ENCODE data around the gene SLC49A4. TPM values are rescaled to one million over a fixed set of nuclear protein-coding genes. Genes with fewer than 3 reads are reported as not detected.
A peak's percentile ranks its signal among the peaks of the same experiment; 100 is the strongest.

The SLC49A4 gene
- polyA plus RNA-seq, 3 donors, result 15.7 to 16.8 (median 16.3) TPM

- DNase-seq (ENCODE audit: low read depth in 3 of 3, low spot score in 2 of 3), result no peak
Measured at GRCh38 chr3:122898298-122898697, 103.4 kb downstream of the SLC49A4 start.

GRCh38 chr3:122902326-122902725, 107.5 kb downstream of the SLC49A4 start:
- DNase-seq (ENCODE audit: low read depth in 3 of 3, low spot score in 2 of 3), result no peak

GRCh38 chr3:122903171-122903570, 108.3 kb downstream of the SLC49A4 start:
- DNase-seq (ENCODE audit: low read depth in 3 of 3, low spot score in 2 of 3), result no peak

- DNase-seq (ENCODE audit: low read depth in 3 of 3, low spot score in 2 of 3), result no peak
Measured at GRCh38 chr3:122907471-122907870, 112.6 kb downstream of the SLC49A4 start.

DNA sequence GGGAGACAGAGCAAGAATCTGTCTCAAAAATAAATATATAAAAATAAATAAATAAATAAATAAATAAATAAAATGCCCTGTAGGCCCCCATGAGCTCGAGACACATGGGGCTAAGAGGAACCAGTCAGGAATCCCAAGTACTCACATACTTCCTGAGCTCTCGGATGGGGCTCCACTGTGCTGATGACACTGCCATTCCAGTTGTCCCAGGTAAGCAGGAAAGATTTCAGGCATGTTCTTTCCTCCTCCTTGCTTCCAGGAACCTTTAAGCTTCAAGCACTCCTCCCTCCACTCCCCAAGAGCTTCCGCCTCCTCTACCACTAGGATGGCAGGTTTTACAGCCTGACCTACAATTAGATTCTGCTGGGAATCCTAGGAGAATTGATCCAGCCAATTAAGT, 113.4 kb downstream of the SLC49A4 start:
- no peak for DNase-seq (ENCODE audit: low read depth in 3 of 3, low spot score in 2 of 3)

- no peak for DNase-seq (ENCODE audit: low read depth in 3 of 3, low spot score in 2 of 3)
Measured at GRCh38 chr3:122911901-122912300, 117.0 kb downstream of the SLC49A4 start.

DNA sequence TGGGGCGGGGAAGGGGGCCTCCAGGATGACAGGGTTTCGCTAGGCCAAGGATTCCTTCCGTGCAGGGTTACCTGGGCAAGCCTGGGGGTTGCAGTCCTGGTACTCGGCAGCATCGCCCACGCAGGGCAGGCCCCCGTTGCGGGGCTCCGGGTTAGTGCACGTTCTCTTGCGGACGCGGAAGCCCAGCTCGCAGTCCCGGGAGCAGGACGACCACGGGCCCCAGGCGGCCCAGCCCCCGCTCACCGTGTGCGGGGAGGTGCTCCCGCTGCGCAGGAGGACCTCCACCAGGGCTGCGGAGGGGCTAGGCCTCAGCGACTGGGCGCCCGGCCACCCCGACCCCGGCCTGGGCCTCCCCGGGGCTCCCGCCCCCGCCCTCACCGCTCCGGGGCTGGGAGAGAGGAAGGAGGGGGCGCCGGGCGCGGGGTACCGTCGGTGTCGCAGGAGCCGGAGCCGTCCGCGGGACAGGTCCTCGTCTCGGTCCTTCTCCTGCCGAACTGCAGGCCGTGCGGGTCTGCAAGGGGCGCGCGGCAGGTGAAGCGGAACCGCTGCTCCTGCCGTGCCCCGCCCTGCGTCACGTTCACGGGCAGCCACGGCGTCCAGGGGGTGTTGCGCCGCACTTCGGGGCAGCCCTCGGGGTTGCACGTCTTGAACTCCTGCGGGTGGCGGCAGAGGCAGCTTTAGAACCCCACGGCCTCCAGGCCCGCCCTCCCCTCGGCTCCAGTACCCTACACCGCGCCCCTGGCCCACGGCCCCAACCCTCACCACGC, 118.1 kb downstream of the SLC49A4 start:
- DNase-seq (ENCODE audit: low read depth in 3 of 3, low spot score in 2 of 3), result no peak

DNA sequence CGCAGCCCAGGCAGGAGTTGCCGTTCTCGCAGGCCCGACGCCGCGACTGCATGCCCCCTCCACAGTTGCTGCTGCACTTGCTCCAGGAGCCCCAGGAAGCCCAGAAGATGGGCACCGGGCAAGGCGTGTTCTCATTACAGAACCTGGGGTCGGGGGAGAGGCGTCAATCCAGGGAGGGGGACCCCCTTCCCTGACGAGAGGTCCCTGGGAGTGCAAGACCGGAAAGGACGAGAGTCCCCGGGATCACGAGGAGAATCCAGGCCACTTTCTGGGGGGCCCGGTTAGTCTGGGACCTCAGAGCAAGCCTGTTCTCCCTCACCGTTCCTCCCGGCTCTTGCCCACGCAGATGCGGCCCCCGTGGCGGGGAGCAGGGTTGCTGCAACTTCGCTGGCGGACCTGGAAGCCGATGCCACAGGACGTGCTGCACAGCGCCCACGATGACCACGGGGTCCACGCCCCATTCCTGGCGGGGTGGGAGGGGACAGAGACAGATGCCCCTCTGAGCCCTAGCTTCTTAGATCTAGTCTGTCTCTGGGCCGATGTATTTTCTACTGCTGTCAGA, 118.8 kb downstream of the SLC49A4 start:
- DNase-seq (ENCODE audit: low read depth in 3 of 3, low spot score in 2 of 3), result no peak

DNA sequence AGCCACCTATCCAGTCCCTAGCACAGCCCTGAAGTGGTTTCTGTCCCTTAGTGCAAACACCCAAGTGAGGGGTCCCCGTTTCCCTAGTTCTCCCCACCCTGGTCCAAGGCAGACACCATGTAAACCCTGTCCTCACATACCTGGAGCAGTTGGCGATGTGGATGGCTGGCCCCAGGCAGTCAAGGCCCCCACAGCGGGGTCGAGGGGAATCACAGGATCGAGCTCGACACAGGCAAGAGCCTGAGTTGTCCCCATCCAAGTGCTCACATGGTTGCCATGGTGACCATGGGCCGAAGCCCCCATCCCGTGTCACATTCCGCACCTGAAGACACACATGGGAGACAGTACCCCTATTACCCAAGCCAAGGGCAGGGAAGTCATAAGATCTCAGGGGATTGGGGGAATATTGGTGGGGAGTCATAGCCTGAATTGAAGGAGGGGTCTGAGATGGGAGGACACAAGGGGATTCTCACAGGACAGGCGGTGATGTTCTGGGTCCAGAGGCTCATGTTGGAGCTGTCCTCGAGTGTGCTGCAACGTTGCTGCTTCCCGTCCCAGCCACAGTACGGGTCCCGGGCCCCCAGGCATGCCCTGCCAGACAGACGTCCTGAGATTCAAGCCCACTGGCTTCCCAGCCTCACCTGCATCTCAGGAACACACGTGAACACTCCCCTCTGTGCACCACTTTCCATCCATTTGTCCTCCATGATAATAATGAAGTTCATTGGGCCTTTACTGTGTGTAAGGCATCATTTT, 120.6 kb downstream of the SLC49A4 start:
- DNase-seq (ENCODE audit: low read depth in 3 of 3, low spot score in 2 of 3), result no peak

- DNase-seq (ENCODE audit: low read depth in 3 of 3, low spot score in 2 of 3), result no peak
Measured at GRCh38 chr3:122916084-122916483, 121.2 kb downstream of the SLC49A4 start.

DNA sequence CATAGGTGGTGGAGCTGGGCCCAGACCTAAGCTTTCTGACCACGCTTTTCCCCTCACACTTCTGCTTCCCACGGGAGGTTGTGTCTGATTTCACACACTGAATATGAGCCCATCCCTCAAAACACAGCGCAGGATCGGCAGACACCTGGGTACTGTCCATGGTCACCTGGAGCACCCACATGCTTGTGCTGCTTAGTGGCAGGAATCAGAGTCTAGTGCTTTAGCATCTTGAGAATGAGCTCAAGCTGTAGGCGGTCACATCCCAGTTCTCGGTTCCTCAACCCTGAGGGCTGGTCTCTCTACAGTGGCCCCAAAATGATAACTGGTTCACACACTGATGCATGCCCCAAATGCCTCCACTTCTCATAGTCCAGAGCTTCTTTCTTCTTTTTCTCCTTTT, 121.7 kb downstream of the SLC49A4 start:
- no peak for DNase-seq (ENCODE audit: low read depth in 3 of 3, low spot score in 2 of 3)

- no peak for DNase-seq (ENCODE audit: low read depth in 3 of 3, low spot score in 2 of 3)
Measured at GRCh38 chr3:122917412-122917811, 122.5 kb downstream of the SLC49A4 start.

GRCh38 chr3:122918576-122919290, 123.9 kb downstream of the SLC49A4 start:
- peak in 1 of 3 donors; percentile 24 for DNase-seq (ENCODE audit: low read depth in 3 of 3, low spot score in 2 of 3)

DNA sequence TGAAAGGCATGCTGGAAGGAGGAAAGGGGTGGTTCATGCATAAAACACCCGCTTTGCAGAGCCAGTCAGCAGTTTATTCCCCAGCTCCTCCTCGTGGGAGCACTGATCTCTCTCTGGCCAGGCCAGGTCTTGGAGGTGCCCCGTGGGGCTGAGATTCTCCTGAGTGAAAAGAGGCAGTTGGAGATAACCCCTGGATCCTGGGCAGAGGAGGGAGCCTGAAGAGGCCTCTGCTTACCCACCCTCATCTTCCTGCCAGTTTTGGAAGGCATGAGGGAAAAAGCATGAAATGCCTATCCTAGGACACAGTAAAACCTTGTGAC, 124.4 kb downstream of the SLC49A4 start:
- DNase-seq (ENCODE audit: low read depth in 3 of 3, low spot score in 2 of 3), result no peak

DNA sequence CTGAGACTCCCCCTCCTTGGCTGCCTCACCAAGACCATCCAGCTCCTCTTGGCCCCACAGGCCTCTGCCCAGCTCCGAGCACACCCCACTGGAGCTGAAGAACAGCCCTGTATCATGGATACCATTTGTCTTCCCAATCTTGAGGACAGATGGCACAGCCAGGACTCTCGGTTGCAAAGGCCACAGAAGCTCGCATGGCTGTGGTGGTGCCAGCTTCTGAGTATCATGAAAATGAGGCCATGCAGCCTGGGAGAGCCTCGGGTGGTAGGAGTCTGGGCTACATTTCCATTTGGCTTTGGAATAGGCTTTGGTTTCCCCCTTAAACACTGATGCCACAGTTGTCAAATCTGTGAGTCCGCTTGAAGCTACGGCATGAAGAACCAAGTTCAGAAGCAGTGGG, 126.1 kb downstream of the SLC49A4 start:
- no peak for DNase-seq (ENCODE audit: low read depth in 3 of 3, low spot score in 2 of 3)

DNA sequence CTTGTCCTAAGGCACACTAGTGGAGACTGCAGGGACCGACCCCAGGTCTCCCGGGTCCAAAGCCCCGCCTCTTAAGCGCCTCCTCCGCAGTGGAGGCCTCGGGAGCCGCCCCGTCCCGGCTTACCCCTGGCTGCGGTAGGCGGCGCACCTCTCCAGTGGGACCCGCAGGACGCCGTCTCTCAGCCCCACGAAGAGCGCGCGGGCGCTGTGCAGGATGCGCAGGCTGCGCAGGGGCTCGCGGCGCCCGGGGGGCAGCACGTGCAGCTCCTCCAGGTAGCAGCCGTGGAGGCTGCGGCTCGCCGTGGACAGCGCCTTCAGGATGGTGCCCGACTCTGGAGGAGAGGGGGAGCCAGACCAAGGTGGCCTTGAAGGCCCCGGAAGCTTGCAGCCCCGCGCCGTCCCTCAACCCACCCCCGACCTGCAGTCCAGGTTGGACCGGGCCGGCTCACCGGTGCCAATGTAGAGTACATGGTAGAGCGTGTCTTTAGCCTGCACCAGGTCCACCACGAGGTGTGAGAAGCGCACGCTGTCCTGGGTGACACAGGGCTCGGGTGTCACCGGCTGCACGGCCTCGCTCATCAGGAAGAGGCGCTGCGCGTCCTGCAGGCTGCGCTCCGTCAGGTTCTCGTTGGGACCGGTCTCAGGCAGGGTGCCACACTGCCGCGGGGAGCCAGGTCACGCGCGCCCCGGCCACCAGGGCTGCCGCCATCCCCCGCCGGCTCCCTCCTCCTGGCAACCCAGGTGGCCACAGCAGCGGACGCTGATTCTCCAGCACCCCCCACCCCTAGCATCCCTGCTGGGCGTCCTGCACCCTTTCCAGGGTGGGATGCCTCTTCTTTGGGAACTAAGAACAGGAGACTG, 127.2 kb downstream of the SLC49A4 start:
- no peak for DNase-seq (ENCODE audit: low read depth in 3 of 3, low spot score in 2 of 3)

DNA sequence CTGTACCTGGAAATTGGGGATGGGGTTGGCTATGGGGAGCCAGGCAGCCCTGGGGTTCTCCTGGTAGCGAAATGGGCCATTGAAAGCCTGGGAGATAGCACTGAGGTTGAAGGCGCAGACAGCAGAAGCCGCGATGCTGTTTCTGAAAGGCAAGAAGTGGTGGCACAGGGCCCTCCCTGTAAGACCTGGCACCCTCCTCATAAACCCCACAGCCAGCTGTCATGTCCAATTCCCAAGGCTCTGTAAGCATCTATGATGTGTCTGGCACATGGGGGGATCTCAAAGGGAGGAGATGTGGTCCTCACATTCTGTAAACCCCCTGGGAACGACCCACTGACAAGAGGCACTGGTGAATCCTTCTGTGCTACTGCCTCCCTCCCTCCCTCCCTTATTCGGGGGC, 128.7 kb downstream of the SLC49A4 start:
- no peak for DNase-seq (ENCODE audit: low read depth in 3 of 3, low spot score in 2 of 3)

DNA sequence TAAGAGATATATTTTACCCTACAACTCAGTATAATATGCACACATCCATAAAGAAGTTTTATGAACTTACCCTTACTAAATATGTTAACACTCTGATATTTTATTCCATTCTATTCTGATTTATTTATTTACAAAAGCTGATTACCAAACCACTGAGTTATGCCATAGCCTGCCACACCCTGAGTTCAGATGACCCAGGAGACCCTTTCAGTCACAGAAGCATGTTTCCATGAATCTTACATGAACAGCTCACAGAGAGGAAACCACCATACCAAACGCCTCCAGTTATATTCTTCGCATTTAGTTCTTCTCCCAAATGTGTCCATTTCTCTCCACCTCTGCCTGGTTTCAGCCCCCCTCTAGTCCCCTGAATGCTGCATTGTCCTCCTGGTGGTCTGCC, 129.2 kb downstream of the SLC49A4 start:
- no peak for DNase-seq (ENCODE audit: low read depth in 3 of 3, low spot score in 2 of 3)

DNA sequence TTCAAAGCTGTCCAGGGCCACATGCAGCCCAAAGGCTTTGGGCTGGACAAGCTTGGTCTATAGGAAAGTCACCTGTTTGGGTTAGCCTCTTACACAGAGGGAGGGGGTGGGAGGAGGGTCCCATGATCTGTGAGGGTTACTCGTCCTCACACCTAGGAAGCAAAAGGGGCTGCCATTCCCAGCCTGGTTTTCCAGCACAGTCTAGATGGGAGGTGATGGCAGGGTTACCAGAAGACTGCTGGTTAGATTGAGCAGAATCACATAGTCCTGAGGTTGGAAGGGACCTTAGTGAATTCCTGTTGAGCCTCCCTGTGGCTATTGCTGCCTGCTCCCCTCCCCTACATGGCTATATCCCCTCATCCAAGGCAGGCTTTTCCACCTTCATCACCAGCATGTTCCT, 130.9 kb downstream of the SLC49A4 start:
- DNase-seq (ENCODE audit: low read depth in 3 of 3, low spot score in 2 of 3), result no peak

DNA sequence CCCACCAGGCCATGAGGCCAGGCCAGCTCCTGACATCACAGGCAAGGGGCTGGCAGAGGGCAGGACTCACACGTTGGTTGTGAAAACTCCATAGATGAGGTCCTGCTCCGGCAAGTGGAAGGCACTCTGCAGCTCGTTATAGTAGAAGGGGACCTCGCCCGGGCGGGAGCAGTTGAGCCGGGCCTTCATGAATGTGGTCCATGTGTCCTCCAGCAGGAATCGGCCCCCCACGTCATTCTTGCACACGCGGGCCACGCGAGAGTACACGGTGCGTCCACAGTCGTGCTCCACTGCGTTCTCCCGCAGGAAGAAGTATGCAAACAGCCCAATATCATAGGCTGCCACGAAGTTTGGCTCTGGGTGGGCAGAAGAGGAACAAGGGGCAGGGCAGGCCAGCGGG, 131.5 kb downstream of the SLC49A4 start:
- no peak for DNase-seq (ENCODE audit: low read depth in 3 of 3, low spot score in 2 of 3)

Measured in right renal cortex interstitium (tissue), 3 donors.